Stimulated activated CD8-positive, alpha-beta memory T cell treated with anti-CD3 and anti-CD28 coated beads, Interleukin-4, amount 100 ng/mL, for 4 hours (primary cell): ENCODE data around the gene NPHS2.

Experiments
- DNase-seq, 2 donors: peaks; one replicate each; pipeline ENCODE4 v3.0.0-alpha.2; 2020; ENCODE audit warnings: low read depth in 2 of 2, low spot score in 1 of 2

NPHS2 gene

GRCh38 chr1:179575497-179576314, at the start of gene NPHS2:
NPHS2 (minus strand) TSS chr1:179575948; CDS start chr1:179575864, 84 bp downstream.
- no peak for DNase-seq

GRCh38 chr1:179612361-179612760, 36.6 kb upstream of the NPHS2 start:
- no peak for DNase-seq

GRCh38 chr1:179601093-179601492, 25.3 kb upstream of the NPHS2 start:
- DNase-seq = no peak

GRCh38 chr1:179599623-179600249, 24.0 kb upstream of the NPHS2 start:
- no peak for DNase-seq

- no peak for DNase-seq
Observed at GRCh38 chr1:179598631-179599030, 22.9 kb upstream of the NPHS2 start.

- no peak for DNase-seq
Observed at GRCh38 chr1:179591592-179592580, 16.1 kb upstream of the NPHS2 start, which contains the start of gene TDRD5. TDRD5 (plus strand) TSS chr1:179591832; CDS start chr1:179592616, 784 bp downstream.

- DNase-seq = no peak
Observed at GRCh38 chr1:179591253-179591591, 15.5 kb upstream of the NPHS2 start.

- no peak for DNase-seq
Observed at GRCh38 chr1:179590671-179591070, 14.9 kb upstream of the NPHS2 start.

GRCh38 chr1:179589509-179589908, 13.8 kb upstream of the NPHS2 start:
- DNase-seq = no peak

- DNase-seq = no peak
Observed at GRCh38 chr1:179588425-179589024, 12.8 kb upstream of the NPHS2 start.

- no peak for DNase-seq
Observed at GRCh38 chr1:179587336-179587735, 11.6 kb upstream of the NPHS2 start.

- no peak for DNase-seq
Observed at GRCh38 chr1:179586107-179586823, 10.5 kb upstream of the NPHS2 start.

GRCh38 chr1:179583771-179584320, 8.1 kb upstream of the NPHS2 start:
- no peak for DNase-seq

GRCh38 chr1:179576509-179576908, 761 bp upstream of the NPHS2 start:
- DNase-seq = no peak

- DNase-seq = no peak
Observed at GRCh38 chr1:179558078-179558477, 17.7 kb downstream of the NPHS2 start.

- no peak for DNase-seq
Observed at GRCh38 chr1:179554427-179554826, 21.3 kb downstream of the NPHS2 start.

- no peak for DNase-seq
Observed at GRCh38 chr1:179550746-179551682, 24.7 kb downstream of the NPHS2 start.

GRCh38 chr1:179549368-179549700, 26.4 kb downstream of the NPHS2 start:
- DNase-seq = no peak
